Stimulated activated effector memory CD8-positive, alpha-beta T cell treated with anti-CD3 and anti-CD28 coated beads, Interleukin-12 subunit alpha, Interleukin-12 subunit beta, amount 100 ng/mL, for 72 hours (primary cell): ENCODE results near the gene CUX1.
"Not testable (repeated sequence)": the region's sequence is repeated elsewhere in the genome, so short reads cannot be mapped to it uniquely, and the experiment has no call there.

Source experiments
- ATAC-seq: fragments of 150-1000 bp; cut with Tn5 transposase; 2 replicates; pipeline ENCODE4 v1.10.0; 2021
- DNase-seq, 2 donors: peaks; one replicate each; pipeline ENCODE4 v3.0.0; 2021 to 2022; ENCODE audit warnings: low spot score in 2 of 2
- H3K27ac Mint-ChIP-seq: one replicate; pipeline ENCODE4 v1.8.0; 2022; ENCODE audit warnings: mild to moderate bottlenecking, mixed read lengths
- H3K36me3 Mint-ChIP-seq: one replicate; pipeline ENCODE4 v1.8.0; 2022; ENCODE audit warnings: mild to moderate bottlenecking, mixed read lengths
- H3K4me1 Mint-ChIP-seq: one replicate; pipeline ENCODE4 v1.8.0; 2022; ENCODE audit warnings: mixed read lengths
- H3K4me3 Mint-ChIP-seq: one replicate; pipeline ENCODE4 v1.8.0; 2022; ENCODE audit warnings: mild to moderate bottlenecking, mixed read lengths
- H3K9me3 Mint-ChIP-seq: one replicate; pipeline ENCODE4 v1.8.0; 2022; ENCODE audit warnings: mixed read lengths

The CUX1 gene

DNA sequence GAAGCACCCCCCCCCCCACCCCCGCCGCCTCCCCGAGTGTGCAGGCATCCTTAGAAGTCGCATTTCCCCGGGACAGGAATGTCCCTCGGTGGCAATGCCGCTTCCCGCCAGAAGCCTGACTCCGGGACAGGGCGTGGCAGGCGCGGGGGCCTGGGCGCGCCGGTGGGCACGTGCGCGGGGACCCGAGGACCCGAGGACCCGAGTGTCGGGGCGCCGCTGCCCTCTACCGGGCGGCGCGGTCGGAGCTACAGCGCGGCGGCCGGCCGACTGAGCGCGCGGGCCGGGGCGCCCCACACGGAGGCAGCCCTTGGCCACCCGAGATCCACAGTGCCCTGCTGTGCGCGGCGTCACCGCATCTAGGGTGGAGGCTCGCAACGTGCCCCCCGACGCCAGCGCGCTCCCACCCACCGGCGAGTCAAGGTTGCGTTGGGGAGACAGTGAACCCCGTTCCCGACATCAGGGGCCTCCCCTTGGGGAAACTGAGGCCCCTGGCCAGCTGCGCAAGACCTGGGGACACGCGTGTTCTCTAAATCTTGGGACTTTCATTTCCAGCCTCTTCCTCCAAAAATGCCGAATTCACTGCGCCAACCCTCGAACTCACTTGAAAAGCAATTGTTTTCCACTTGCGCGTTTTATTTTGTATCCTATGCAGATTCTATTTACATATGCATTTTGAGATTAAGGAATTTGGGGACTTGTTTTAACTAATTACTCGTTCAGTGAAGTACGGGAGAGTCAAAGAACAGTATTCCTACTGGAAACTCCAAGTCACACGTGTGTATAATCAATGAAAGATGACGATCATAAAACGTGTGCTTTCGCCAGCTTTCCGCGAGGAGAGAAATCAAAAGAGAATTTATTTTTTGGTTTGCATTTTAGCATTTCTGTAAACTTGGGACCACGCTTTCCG, 3.1 kb upstream of the CUX1 start:
- Mint-ChIP-seq H3K36me3 (no peaks in the 10 kb centered on the region), H3K27ac (peak overlapping the region; percentile 52), H3K4me3 (peak overlapping the region; percentile 78), H3K9me3 (no peaks in the 10 kb centered on the region), H3K4me1 (peaks cover 6% of the 10 kb centered on the region)
- DNase-seq (peak; percentile 44 to 73), ATAC-seq (peak; percentile 76)

- Mint-ChIP-seq H3K4me3 (peak overlapping the region; percentile 78), H3K4me1 (peaks cover 6% of the 10 kb centered on the region), H3K36me3 (no peaks in the 10 kb centered on the region), H3K9me3 (no peaks in the 10 kb centered on the region), H3K27ac (peak overlapping the region; percentile 52)
- ATAC-seq (peak; percentile 58), DNase-seq (peak; percentile 38 to 83)
Measured at GRCh38 chr7:101814991-101815825, 2.2 kb upstream of the CUX1 start.

GRCh38 chr7:101815826-101816594, 1.4 kb upstream of the CUX1 start:
- H3K4me1 Mint-ChIP-seq: peaks cover 6% of the 10 kb centered on the region
- H3K9me3 Mint-ChIP-seq: no peaks in the 10 kb centered on the region
- ATAC-seq (peak; percentile 84), DNase-seq (peak; percentile 53 to 79)
- no peak overlapping the region for H3K27ac Mint-ChIP-seq
- peak overlapping the region; percentile 78 for H3K4me3 Mint-ChIP-seq
- no peaks in the 10 kb centered on the region for H3K36me3 Mint-ChIP-seq

DNA sequence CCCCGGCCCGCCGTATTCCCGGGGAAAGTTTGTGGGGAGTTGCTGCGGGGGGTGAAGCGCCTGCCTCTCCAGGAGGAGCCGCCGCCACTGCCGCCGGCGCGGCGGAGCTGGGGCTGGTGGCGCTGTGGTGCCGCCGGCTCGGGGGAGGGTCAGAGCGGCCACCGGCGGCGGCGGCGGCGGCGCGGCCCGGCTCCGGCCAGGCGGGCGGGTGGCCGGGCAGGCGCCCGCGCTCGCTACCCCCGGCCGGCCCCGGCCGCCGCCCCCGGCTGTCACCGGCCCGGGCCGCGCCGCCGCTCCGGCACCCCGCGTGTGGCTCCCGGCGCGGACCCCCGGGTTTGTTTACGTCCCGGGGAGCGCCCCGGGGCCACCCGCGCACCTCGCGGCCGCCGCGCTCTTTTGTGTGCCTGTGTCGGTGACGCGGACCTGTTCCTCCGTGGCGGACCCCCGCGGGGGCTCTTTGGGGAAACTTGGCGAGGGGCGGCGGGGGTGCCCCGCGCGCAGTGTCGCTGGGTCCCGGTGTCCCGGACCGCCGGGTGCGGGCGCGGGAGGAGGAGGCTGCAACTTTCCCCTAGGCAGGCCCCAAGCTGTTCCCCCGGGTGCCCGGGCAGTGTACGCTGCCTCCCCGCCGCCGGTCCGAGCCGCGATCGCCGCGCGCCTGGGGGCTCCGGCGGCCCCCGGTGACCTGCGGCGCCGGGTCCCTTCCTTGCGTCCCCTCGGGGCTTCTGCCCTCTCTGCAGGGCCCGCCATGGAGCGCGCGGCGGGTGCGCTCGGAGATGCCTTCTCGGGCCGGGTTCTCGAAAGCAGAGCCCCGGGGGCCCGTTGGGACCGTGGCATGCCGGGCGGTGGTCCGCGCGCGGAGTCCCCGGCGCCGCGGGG, 593 bp upstream of the CUX1 start:
- no peak overlapping the region for H3K27ac Mint-ChIP-seq
- ATAC-seq (no peak), DNase-seq (peak; percentile 9 to 61)
- no peaks in the 10 kb centered on the region for H3K9me3 Mint-ChIP-seq
- H3K4me3 Mint-ChIP-seq: peak overlapping the region; percentile 78
- H3K36me3 Mint-ChIP-seq: no peaks in the 10 kb centered on the region
- peaks cover 6% of the 10 kb centered on the region for H3K4me1 Mint-ChIP-seq

DNA sequence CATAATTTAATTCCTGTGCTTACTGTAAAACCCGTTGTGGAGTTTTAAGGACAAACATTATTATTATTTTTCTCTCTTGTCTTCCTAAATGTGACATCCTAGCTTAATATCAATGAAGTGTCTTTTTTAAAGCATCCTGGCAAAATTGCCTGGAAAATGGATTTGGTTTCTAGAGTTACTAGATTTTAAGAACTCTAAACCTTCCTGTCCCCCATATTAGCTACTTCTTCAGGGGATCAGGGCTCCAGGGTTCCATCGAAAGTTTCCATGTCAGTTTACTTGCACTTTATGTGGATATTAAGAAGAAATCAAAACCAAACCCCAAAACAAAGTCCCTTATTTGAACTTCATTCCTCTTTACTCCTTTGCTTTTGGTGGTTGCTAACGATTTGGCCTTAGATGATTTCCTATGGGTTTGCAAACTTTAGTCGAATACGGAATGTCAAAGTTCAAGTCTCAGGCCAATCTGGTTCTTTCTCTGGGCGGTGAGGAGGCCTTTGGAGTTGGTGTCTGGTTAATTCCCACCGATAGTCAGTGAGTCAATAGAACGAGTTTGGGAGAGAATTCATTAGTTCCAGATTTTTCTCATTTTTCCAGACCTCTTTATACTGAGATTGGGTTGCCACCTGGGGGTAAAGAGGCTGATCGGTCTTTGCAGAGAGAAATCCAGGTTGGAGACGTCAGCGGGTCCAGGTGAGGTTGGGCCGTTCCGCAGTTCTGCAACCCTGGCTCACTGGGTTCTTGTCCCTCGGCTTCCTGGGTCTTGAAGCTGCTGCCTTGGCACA, 1.1 kb downstream of the CUX1 start:
- Mint-ChIP-seq H3K27ac (no peak overlapping the region), H3K4me3 (peak overlapping the region; percentile 78), H3K36me3 (no peaks in the 10 kb centered on the region), H3K4me1 (peaks cover 6% of the 10 kb centered on the region), H3K9me3 (no peaks in the 10 kb centered on the region)
- DNase-seq (no peak), ATAC-seq (no peak)

- H3K36me3 Mint-ChIP-seq: no peaks in the 10 kb centered on the region
- H3K4me3 Mint-ChIP-seq: no peak overlapping the region
- DNase-seq (no peak), ATAC-seq (no peak)
- no peaks in the 10 kb centered on the region for H3K9me3 Mint-ChIP-seq
- peaks cover 6% of the 10 kb centered on the region for H3K4me1 Mint-ChIP-seq
- H3K27ac Mint-ChIP-seq: no peak overlapping the region
Measured at GRCh38 chr7:101819183-101819582, 1.8 kb downstream of the CUX1 start.

DNA sequence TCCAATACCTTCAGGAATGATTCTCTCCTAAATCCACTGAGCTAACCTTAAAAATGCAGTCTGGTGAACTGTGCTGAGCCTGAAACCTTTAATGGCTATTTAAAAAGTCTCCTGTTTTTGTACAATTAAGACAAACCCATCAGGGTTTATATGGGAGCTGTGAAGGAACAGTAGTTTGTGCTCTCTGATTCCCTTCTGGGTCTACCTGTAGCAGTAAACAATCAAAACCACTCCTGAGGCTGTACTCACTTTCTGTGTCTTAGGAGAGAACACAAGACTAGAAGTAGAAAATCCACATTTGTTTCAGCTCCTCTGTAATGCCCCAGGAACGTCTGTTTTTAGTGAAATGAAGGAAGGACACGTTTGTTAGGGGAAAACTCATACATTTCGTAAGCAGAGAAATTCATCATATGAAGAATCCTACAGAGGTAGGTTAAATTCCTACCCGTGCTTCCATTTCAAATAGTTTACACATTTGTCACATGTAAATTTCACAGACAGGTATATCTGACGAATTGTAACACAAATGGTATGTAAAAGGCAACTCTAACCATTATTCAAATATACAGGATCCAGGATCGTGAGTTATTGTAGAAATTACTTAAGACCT, 2.6 kb downstream of the CUX1 start:
- H3K36me3 Mint-ChIP-seq: no peaks in the 10 kb centered on the region
- ATAC-seq (no peak), DNase-seq (no peak)
- no peaks in the 10 kb centered on the region for H3K9me3 Mint-ChIP-seq
- no peaks in the 10 kb centered on the region for H3K4me1 Mint-ChIP-seq
- H3K27ac Mint-ChIP-seq: no peak overlapping the region
- no peak overlapping the region for H3K4me3 Mint-ChIP-seq

DNA sequence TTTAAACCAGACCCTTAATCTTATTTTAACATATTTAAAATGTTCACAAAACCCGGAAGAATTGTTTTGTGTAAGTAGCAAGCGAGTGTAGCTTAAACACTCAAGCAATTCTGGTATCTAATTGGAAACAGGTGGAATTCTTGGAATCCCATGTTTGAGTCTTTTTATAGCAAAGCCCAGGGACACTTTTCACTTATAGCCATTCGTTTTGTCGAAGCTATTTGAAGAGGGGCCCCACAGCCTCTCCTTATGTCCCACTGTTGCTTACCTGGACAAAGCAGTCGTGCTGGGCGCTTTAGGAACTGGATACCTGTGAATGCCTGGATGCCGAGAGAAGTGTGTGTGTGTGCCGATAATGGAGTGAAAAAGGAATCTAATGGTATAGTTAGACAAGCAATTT, 3.3 kb downstream of the CUX1 start:
- no peak overlapping the region for H3K27ac Mint-ChIP-seq
- no peak for ATAC-seq
- H3K4me3 Mint-ChIP-seq: no peak overlapping the region
- H3K9me3 Mint-ChIP-seq: no peaks in the 10 kb centered on the region
- H3K4me1 Mint-ChIP-seq: no peaks in the 10 kb centered on the region
- no peak for DNase-seq
- no peaks in the 10 kb centered on the region for H3K36me3 Mint-ChIP-seq

DNA sequence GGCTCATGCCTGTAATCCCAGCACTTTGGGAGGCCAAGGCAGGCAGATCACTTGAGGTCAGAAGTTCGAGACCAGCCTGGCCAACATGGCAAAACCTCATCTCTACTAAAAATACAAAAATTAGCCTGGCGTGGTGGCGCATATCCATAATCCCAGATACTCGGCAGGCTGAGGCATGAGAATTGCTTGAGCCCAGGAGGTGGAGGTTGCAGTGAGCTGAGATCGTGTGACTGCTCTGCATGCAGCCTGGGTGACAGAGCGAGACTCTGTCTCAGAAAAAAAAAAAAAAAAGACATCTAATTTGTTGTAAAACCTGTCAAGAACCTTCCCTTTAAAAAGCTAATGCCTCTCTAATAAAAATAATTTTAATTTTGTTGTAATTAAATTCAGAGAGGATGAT, 5.2 kb downstream of the CUX1 start:
- not testable (repeated sequence) for DNase-seq, H3K36me3 Mint-ChIP-seq, H3K4me3 Mint-ChIP-seq, H3K27ac Mint-ChIP-seq, H3K9me3 Mint-ChIP-seq, ATAC-seq
- H3K4me1 Mint-ChIP-seq: peaks cover 15% of the 10 kb centered on the region

DNA sequence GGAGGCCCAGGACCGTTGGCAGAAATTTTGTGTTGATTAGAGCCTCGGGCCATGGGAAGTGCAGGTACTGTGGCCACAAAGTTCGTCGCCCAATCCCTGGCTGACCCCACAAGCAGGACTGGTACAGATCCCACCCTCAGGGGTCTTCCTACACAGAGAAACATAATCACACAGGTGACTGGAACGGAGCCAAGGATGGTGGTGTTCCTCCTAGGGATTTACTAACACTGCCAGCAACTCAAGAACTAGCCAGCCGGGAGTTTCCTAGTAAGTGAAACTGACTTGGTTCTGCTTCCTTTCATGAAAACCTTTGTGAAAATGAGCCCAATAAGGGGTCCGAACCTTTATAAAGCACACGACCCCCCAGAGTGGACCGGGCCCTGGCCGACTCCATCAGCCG, 5.7 kb downstream of the CUX1 start:
- peaks cover 6% of the 10 kb centered on the region for H3K36me3 Mint-ChIP-seq
- H3K4me1 Mint-ChIP-seq: peaks cover 18% of the 10 kb centered on the region
- no peaks in the 10 kb centered on the region for H3K9me3 Mint-ChIP-seq
- DNase-seq (no peak), ATAC-seq (no peak)
- no peak overlapping the region for H3K27ac Mint-ChIP-seq
- H3K4me3 Mint-ChIP-seq: no peak overlapping the region

DNA sequence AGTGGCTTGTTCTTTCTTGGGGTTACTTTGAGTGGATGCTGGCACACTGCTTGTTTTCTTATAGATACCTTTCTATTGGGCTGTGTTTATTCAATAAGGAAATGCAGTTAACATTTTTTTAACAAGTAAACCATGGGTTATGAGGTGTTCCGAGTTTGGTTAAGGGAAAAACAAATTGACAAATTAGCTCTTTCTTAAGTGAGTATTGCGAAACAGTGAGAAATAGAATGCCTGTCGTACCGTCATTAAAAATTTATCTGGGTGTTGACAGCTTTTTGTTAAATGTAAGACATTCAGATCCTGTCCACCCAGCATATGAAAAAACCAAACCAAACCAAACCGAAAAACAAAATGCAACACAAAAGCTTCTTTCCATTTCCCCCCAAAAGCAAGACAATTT, 6.2 kb downstream of the CUX1 start:
- Mint-ChIP-seq H3K36me3 (peaks cover 6% of the 10 kb centered on the region), H3K4me1 (peaks cover 18% of the 10 kb centered on the region), H3K4me3 (no peak overlapping the region), H3K9me3 (no peaks in the 10 kb centered on the region), H3K27ac (no peak overlapping the region)
- DNase-seq (no peak), ATAC-seq (no peak)

DNA sequence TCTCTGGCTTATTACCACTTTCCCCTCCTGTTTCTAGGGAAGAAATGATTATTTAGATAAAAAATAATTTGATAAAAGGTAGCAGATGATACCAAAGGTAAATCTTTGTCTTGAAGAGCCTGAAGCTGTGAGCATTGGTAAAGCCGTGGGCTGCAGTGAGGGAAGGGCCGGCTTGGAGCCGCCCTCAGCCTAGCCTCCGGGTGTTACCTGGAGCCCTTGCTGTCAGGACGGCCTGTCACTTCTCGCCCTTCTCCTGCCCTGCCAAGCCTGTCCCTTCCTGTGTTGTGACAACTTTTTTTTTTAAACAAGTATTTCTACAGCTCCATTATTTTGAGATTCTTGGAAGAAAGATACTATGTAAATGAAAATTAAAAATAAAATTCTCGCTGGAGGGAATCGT, 7.0 kb downstream of the CUX1 start:
- Mint-ChIP-seq H3K9me3 (no peaks in the 10 kb centered on the region), H3K4me3 (no peak overlapping the region), H3K4me1 (peaks cover 25% of the 10 kb centered on the region), H3K36me3 (peaks cover 6% of the 10 kb centered on the region), H3K27ac (no peak overlapping the region)
- ATAC-seq (no peak), DNase-seq (no peak)

GRCh38 chr7:101826081-101826835, 8.8 kb downstream of the CUX1 start:
- Mint-ChIP-seq H3K9me3 (no peaks in the 10 kb centered on the region), H3K4me1 (peaks cover 25% of the 10 kb centered on the region), H3K4me3 (no peak overlapping the region), H3K36me3 (peaks cover 6% of the 10 kb centered on the region), H3K27ac (peak overlapping the region; percentile 48)
- ATAC-seq: no peak
- DNase-seq: no peak
